HG02852 (cell line): ENCODE measurements around the gene CATSPERD.
A peak's percentile ranks its signal among the peaks of the same experiment; 100 is the strongest.

Experiments used
- ATAC-seq: cut with Tn5 transposase; IDR thresholded peaks from one replicate; pipeline ENCODE4 v1.9.1; 2021; ENCODE audit warnings: mild to moderate bottlenecking, moderate library complexity; ENCODE audit not compliant: unreplicated experiment

Gene CATSPERD

DNA sequence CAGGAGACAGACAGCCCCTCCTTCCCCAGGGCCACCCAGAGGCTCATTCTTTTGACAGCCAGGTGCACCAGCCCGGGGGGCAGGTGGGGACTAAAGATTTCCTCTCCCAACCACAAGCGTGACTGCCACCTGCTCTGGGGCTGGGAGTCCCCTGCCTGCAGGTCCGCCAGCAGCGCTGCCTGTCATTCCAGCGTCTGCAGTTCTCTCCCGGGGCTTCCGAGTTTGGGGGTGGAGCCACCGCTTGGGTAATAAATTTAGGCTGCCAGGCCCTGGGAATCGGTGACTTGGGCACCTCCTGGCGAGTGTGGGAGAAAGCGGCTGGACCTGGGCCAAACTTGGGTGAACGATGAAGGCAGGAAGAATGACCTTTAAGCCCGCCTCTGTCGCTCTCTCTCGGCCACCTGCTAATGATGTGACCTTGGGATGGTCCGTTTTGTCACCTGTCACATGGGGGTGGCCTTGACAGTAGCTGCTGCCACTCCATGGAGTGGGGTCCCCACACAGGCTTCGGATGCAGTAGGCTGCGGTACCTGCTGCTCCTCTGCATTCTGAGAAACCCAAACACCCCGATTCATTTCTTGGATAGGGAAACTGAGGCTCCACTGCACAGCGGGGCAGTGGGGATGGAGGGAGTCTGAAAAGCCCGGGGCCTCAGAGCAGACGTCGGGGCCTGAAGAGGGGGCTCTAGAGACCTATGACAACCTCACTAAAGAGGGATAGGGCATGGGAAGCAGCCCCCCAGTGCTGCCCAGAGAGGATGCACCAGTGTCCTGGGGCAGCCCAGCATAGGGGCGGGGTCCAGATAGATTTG, 106.3 kb downstream of the CATSPERD start:
- no peak for ATAC-seq

DNA sequence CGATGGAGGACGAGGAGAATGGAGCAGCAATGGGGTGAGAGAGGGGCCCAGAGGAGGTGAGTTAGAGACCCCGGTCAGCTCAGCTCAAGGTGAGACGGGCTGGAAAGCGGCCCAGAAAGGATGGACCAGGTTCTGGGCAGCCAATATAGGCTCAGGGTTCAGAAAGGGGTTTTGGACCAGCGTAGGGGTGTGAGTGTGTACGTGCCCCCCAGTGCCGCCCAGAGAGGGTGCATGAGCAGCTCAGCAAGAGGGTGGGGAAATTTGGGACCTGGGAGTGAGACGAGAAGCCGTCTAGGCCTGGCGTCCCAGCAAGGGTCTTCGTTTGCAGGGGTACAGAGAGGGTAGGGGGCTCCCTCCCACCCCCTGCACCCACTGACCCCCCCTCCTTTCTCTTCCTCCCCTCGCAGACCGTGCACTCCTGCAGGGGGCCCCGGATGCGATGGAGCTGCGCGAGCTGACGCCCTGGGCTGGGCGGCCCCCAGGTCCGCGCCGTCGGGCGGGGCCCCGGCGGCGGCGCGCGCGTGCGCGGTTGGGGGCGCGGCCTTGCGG, 107.0 kb downstream of the CATSPERD start:
- no peak for ATAC-seq

DNA sequence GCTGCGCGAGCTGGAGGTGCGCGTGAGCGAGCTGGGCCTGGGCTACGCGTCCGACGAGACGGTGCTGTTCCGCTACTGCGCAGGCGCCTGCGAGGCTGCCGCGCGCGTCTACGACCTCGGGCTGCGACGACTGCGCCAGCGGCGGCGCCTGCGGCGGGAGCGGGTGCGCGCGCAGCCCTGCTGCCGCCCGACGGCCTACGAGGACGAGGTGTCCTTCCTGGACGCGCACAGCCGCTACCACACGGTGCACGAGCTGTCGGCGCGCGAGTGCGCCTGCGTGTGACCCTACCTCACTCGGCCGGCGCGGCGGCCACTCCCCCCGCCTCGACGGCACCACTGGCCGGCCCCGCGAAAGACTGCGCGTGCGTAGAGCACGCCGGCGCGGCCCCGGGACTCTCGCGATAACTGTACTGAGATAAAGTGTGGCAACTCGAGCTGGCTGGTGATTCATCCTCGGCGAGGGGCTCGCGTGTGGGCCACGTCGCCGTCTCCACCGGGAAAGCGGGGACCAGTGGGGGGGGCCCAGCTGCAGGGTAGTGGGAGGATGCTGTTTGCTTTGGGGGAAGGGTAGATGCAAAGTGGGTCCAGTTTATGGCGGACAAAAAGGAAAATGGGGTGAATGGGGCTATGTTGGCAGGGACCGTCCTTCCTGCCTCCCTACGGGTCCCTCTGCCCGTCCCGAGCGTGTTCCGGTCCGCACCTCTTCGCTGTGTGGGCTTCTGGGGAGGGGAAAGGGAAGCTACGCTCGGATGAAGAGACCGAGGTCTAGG, 107.6 kb downstream of the CATSPERD start:
- peak; percentile 58 for ATAC-seq
